ENCODE results near the gene CUBN. TPM values are rescaled to one million over a fixed set of nuclear protein-coding genes. Genes with fewer than 3 reads are reported as not detected.

Gene CUBN
- polyA plus RNA-seq, 1 donor: 276 TPM

- DNase-seq: no peak
Measured at GRCh38 chr10:16989826-16990293, 139.8 kb downstream of the CUBN start.

- no peak for DNase-seq
Measured at GRCh38 chr10:16988900-16989299, 140.7 kb downstream of the CUBN start.

- DNase-seq: no peak
Measured at GRCh38 chr10:16987976-16988610, 141.5 kb downstream of the CUBN start.

- DNase-seq: no peak
Measured at GRCh38 chr10:16987206-16987621, 142.4 kb downstream of the CUBN start.

GRCh38 chr10:16986406-16987205 is 143.0 kb downstream of the CUBN start:
- no peak for DNase-seq

GRCh38 chr10:16986082-16986405 is 143.6 kb downstream of the CUBN start:
- no peak for DNase-seq

- DNase-seq: no peak
Measured at GRCh38 chr10:16984242-16984641, 145.4 kb downstream of the CUBN start.

GRCh38 chr10:16976803-16977202 is 152.8 kb downstream of the CUBN start:
- no peak for DNase-seq

- no peak for DNase-seq
Measured at GRCh38 chr10:16975188-16975587, 154.4 kb downstream of the CUBN start.

GRCh38 chr10:16968416-16969041 is 161.1 kb downstream of the CUBN start:
- DNase-seq: no peak

- DNase-seq: no peak
Measured at GRCh38 chr10:16967866-16968415, 161.7 kb downstream of the CUBN start.

- no peak for DNase-seq
Measured at GRCh38 chr10:16966991-16967865, 162.4 kb downstream of the CUBN start.

GRCh38 chr10:16965740-16966447 is 163.7 kb downstream of the CUBN start:
- DNase-seq: no peak

- no peak for DNase-seq
Measured at GRCh38 chr10:16965344-16965616, 164.3 kb downstream of the CUBN start.

- DNase-seq: no peak
Measured at GRCh38 chr10:16964576-16965343, 164.9 kb downstream of the CUBN start.

- no peak for DNase-seq
Measured at GRCh38 chr10:16960551-16960950, 169.1 kb downstream of the CUBN start.

- no peak for DNase-seq
Measured at GRCh38 chr10:16957038-16957437, 172.6 kb downstream of the CUBN start.

- no peak for DNase-seq
Measured at GRCh38 chr10:16954280-16955030, 175.2 kb downstream of the CUBN start.

GRCh38 chr10:16953270-16953669 is 176.3 kb downstream of the CUBN start:
- no peak for DNase-seq

GRCh38 chr10:16952610-16953009 is 177.0 kb downstream of the CUBN start:
- DNase-seq: no peak

Data from left kidney (tissue), 2 donors.